Myocyte (in vitro differentiated cells): ENCODE measurements around the gene SMIM41. TPM values are rescaled to one million over a fixed set of nuclear protein-coding genes. Genes with fewer than 3 reads are reported as not detected.

Experiments
- total RNA-seq: library from RNA; depleted of rRNA; stranded (reverse); fragments of >200 nt; gene quantifications from 2 replicates; pipeline ENCODE4 v1.2.3, GENCODE V29; 2014

Gene SMIM41
- total RNA-seq, 1 donor from 2014 or later = not detected

Other genes starting within 250 kb of the SMIM41 start
- 0.11 and 0.36 TPM in 2 replicates for gene FIGNL2, start 231.0 kb upstream of the SMIM41 start, total RNA-seq
- gene ANKRD33, start 191.6 kb upstream of the SMIM41 start, total RNA-seq = not detected in 2 replicates
- gene ACVRL1, start 172.2 kb upstream of the SMIM41 start, total RNA-seq = 0.52 and 0.78 TPM in 2 replicates
- 8.1 and 9.6 TPM in 2 replicates for gene ACVR1B, start 128.0 kb upstream of the SMIM41 start, total RNA-seq
- gene TAMALIN, start 72.8 kb upstream of the SMIM41 start, total RNA-seq = 64.9 and 96.8 TPM in 2 replicates
- 3.4 and 5.5 TPM in 2 replicates for gene NR4A1, start 28.3 kb upstream of the SMIM41 start, total RNA-seq
- 93.8 and 105 TPM in 2 replicates for gene ATG101, start 9.7 kb upstream of the SMIM41 start, total RNA-seq
- gene KRT80, start 112.3 kb downstream of the SMIM41 start, total RNA-seq = 46.3 and 68.4 TPM in 2 replicates
- 3.1 and 6.6 TPM in 2 replicates for gene KRT7, start 153.5 kb downstream of the SMIM41 start, total RNA-seq
- 5.2 and 20.9 TPM in 2 replicates for gene KRT86, start 194.9 kb downstream of the SMIM41 start, total RNA-seq
- gene KRT81, start 211.8 kb downstream of the SMIM41 start, total RNA-seq = 0.08 TPM in 1 of 2 replicates, not detected in the other
- not detected in 2 replicates for gene KRT83, start 241.7 kb downstream of the SMIM41 start, total RNA-seq